HG02885 (cell line): Measurements from ENCODE around the gene CACNG5.

ENCODE experiments used
- ATAC-seq: cut with Tn5 transposase; IDR thresholded peaks from one replicate; pipeline ENCODE4 v1.9.1; 2021; ENCODE audit warnings: mild to moderate bottlenecking; ENCODE audit not compliant: unreplicated experiment, poor library complexity

Gene CACNG5

GRCh38 chr17:66834919-66835454 lies at the start of gene CACNG5:
TSS of gene CACNG5 (plus strand) at chr17:66835117. CDS start at chr17:66877333, 42,216 bp downstream.
- ATAC-seq, result no peak

GRCh38 chr17:66786107-66786506 lies 48.8 kb upstream of the CACNG5 start:
- ATAC-seq, result no peak

GRCh38 chr17:66787914-66788313 lies 47.0 kb upstream of the CACNG5 start:
- no peak for ATAC-seq

GRCh38 chr17:66789093-66789492 lies 45.8 kb upstream of the CACNG5 start:
- no peak for ATAC-seq

DNA sequence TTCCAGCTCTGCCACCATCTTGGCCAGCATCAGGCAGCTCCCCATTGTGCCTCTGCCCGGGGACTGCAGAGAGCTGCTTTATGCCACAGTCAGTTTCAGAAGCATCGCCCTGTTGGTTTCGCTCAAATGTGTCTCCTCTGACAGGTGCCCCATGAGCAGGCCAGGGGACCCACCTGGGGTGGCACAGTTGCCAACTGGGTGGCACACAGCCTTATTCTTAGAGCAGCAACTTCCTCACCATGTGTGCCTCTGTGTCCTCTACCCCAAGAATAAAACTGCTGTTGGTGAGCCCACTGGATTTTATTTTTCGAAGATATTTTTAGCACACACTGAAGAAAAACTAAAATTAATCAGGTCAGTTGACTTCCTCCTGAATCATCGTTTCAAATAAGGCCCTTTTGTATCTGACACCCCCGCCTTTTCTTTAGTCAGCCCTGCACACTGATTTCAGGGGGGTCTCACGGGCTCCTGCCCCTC lies 44.9 kb upstream of the CACNG5 start:
- no peak for ATAC-seq

DNA sequence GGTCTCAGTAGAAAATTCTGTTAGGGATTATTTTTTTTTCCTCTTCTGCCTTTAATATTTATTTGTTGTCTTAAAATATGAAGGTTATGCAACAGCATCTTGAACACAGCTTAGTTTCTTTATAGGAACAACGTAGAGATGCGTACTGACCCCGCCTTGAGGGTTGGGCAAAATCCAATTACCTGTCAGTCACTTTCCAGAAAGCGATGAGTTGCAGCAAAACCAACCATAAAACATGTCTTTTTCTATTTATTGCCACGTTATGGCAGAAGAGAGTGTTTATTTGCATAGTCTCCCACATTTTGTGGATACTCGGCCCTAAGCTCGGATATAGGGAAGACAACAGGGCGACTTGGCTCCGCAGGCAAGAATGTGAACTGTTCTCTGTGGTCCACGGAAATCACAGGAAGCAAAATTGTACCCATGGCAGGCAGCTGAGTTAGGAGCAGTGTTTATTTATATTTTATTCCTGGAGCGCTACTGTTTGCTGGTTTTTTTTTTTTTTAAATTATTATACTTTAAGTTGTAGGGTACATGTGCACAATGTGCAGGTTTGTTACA lies 44.3 kb upstream of the CACNG5 start:
- ATAC-seq, result no peak

DNA sequence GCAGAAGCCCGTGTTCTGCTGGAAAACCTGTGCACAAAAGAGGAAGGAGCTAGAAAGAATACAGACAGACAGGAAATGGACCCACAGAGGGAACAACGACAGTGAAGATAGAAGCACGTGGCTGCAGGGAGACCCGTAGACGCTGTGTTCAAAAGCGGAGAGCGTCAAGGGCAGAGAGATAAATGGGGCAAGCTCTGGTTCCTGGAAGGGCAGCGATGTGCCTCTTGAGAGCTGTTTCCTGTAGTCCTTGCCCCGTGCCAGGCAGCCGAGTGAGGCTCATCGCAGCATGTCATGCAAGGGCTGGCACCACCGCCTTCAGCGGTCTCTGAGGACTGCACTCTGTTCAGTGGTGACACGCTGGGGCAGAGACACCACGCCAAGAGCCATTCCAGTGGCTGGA lies 43.6 kb upstream of the CACNG5 start:
- no peak for ATAC-seq

DNA sequence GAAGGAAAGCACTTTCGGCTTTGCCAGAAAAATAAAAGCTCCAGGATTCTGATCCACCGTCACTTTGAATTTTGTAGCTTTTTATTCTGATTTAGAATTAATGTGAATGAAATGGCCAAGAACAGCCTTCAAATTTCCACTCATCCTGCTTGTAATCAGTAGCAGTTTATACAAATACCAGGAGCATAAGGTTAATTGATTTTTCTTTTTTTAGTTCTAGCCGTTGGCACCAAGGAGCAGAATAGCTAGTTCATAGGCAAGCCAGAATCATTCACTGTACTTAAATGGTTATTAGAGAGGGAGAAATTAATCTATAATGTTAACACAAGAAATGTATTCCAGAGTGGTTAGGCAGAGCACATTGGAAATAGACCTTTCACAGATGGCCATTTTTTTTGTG lies 41.1 kb upstream of the CACNG5 start:
- no peak for ATAC-seq

- ATAC-seq, result no peak
These were observed 39.4 kb upstream of the CACNG5 start for GRCh38 chr17:66795486-66795885.

GRCh38 chr17:66799849-66800537 lies 34.9 kb upstream of the CACNG5 start:
- no peak for ATAC-seq

DNA sequence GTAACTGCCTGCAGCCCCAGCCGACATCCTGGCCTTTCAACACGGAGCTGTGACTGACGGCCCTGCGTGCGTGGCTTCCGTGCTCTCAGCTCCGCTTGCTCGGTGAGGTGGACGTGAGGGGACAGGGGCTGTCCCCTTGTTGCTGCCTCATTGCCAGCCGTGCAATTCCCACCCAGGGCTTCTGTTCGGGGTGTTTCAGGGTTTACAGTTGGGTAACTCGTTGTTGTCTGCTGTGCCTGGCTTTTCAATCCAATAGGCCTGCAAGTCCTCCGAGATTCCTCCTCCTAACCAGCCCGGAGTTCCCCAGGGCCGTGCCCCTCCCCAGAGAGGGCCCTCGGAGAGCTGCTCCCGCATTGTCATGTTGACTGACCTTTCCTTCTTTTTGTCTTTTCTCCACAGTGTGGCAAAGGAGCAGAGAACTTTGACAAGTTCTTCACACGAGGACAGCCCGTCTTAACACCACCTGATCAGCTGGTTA lies 31.4 kb upstream of the CACNG5 start:
- no peak for ATAC-seq

DNA sequence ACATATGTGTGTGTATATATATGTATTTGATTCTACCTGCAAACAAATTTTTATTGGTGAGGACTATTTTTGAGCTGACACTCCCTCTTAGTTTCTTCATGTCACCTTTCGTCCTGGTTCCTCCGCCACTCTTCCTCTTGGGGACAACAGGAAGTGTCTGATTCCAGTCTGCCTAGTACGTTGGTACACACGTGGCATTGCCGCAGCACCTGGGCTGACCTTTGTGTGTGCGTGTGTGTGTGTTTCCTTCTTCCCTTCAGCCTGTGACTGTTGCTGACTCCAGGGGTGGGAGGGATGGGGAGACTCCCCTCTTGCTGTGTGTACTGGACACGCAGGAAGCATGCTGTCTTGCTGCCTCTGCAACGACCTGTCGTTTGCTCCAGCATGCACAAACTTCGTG lies 29.4 kb upstream of the CACNG5 start:
- no peak for ATAC-seq

DNA sequence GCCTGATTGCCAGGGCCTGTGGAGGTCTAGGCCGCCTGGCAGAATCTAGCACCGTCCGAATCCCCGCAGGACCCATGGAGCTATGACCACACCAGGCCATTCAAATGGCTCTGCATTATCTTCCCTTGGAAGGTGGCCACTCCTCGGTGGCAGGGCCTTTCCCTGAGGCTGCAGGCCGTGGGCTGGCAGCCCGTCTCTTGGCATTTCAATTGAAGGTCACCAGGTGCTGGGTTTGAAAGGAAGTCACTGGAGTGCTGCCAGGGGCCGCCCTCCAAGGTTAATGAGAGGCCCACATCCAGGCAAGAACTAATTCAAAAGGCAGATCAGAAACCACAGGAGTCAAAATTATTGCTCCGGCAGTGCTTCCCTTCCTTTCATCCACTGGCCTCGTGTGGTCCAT lies 27.7 kb upstream of the CACNG5 start:
- ATAC-seq, result no peak

- ATAC-seq, result no peak
These were observed 25.5 kb upstream of the CACNG5 start for GRCh38 chr17:66809408-66809807.

- no peak for ATAC-seq
These were observed 23.8 kb upstream of the CACNG5 start for GRCh38 chr17:66810951-66811682.

- ATAC-seq, result no peak
These were observed 23.2 kb upstream of the CACNG5 start for GRCh38 chr17:66811683-66812054.

- no peak for ATAC-seq
These were observed 22.3 kb upstream of the CACNG5 start for GRCh38 chr17:66812571-66812970.

DNA sequence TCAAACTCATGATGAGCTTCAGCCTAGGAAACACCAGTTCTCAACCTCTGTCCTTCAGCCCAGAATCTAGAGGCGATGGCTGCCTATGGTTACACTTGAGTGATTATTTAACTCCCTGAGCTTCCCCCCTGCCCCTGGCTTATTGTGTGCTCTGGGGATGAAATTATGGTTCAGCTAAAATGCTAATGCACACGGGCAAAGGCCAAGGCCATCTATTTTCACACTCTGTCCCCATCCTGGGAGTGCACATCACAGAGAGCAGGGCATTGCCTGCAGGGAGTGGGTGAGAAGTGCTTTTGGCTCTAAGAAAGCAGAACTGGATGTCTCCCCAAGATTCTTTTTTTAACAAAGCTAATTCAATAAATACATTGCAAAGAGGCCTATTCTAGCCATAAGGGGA lies 21.6 kb upstream of the CACNG5 start:
- ATAC-seq, result no peak

DNA sequence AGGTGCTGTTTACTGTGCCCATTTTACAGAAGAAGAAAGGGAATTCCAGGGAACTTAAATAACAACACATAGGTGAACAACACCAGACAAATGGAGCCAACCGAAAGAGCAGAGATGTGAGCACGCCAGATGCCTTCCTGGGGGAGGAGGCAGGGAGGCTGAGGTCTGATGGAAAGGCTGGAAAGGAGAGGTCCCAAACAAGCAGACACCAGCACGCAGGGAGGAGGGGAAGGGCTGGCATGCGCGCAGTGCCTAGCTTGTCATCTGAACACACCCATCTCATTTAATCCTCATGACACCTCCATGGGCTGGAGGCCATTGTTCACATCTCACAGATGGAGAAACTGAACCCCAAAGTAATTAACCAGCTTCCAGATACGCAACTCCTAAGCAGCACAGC lies 20.9 kb upstream of the CACNG5 start:
- no peak for ATAC-seq

DNA sequence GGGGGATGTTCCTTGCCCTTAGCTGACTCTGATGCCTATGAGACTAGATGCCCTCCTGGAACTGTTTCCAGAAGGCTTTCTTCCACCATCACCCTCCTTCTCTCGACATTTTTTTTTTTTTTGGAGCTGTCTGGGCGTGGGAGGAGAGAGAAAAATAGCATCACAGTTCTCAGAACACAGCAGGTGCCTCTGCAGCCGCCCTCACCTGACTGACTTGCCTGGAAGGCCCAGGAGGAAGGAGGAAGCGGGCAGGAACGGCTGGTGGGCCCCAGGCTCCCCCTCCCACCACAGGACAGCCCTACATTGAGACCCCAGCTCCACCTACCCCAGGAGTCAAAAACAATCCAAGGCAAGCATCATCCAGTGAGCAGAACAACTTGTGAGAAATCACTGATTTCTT lies 20.3 kb upstream of the CACNG5 start:
- ATAC-seq, result no peak

- no peak for ATAC-seq
These were observed 17.2 kb upstream of the CACNG5 start for GRCh38 chr17:66817750-66818149.
